IPS-18c (cell line): Measurements from ENCODE around the gene POLR3E.

ENCODE experiments used
- H3K4me3 ChIP-seq: 2 replicates; pipeline ENCODE4 v1.7.0; 2013; ENCODE audit warnings: low read depth, mild to moderate bottlenecking, low read length, moderate library complexity; ENCODE audit not compliant: insufficient read depth
- H3K9me3 ChIP-seq: one replicate; pipeline ENCODE4 v1.6.1; 2013; ENCODE audit warnings: mild to moderate bottlenecking, low read length, moderate library complexity; ENCODE audit not compliant: control insufficient read depth, insufficient read depth

Gene POLR3E

GRCh38 chr16:22297114-22297870 is at the start of gene POLR3E:
Gene POLR3E, plus strand, starts transcription at chr16:22297409. Its CDS starts 5,560 bp downstream, at chr16:22302969.
- Histone ChIP-seq H3K9me3 (no peaks in the 10 kb centered on the region), H3K4me3 (peak within 1 kb of the TSS; percentile 93)

GRCh38 chr16:22250522-22250921 is 46.7 kb upstream of the POLR3E start:
- no peak overlapping the region for H3K4me3 ChIP-seq
- peaks cover 4% of the 10 kb centered on the region for H3K9me3 ChIP-seq

- Histone ChIP-seq H3K4me3 (no peak overlapping the region), H3K9me3 (peaks cover 4% of the 10 kb centered on the region)
These were observed 44.9 kb upstream of the POLR3E start for GRCh38 chr16:22252317-22252716.

GRCh38 chr16:22253272-22253671 is 43.9 kb upstream of the POLR3E start:
- no peak overlapping the region for H3K4me3 ChIP-seq
- peaks cover 4% of the 10 kb centered on the region for H3K9me3 ChIP-seq

- Histone ChIP-seq H3K4me3 (no peak overlapping the region), H3K9me3 (peaks cover 8% of the 10 kb centered on the region)
These were observed 41.9 kb upstream of the POLR3E start for GRCh38 chr16:22255335-22255734.

- H3K9me3 ChIP-seq = peaks cover 8% of the 10 kb centered on the region
- H3K4me3 ChIP-seq = no peak overlapping the region
These were observed 39.8 kb upstream of the POLR3E start for GRCh38 chr16:22257440-22257839.

GRCh38 chr16:22260490-22260889 is 36.7 kb upstream of the POLR3E start:
- no peak overlapping the region for H3K4me3 ChIP-seq
- H3K9me3 ChIP-seq = peaks cover 4% of the 10 kb centered on the region

GRCh38 chr16:22262460-22262859 is 34.7 kb upstream of the POLR3E start:
- H3K9me3 ChIP-seq = peaks cover 4% of the 10 kb centered on the region
- H3K4me3 ChIP-seq = no peak overlapping the region

GRCh38 chr16:22264786-22265185 is 32.4 kb upstream of the POLR3E start:
- Histone ChIP-seq H3K4me3 (no peak overlapping the region), H3K9me3 (peaks cover under 1% of the 10 kb centered on the region)

GRCh38 chr16:22265351-22265750 is 31.9 kb upstream of the POLR3E start:
- no peaks in the 10 kb centered on the region for H3K9me3 ChIP-seq
- H3K4me3 ChIP-seq = no peak overlapping the region

- no peaks in the 10 kb centered on the region for H3K9me3 ChIP-seq
- no peak overlapping the region for H3K4me3 ChIP-seq
These were observed 30.7 kb upstream of the POLR3E start for GRCh38 chr16:22266546-22266945.

- Histone ChIP-seq H3K9me3 (no peaks in the 10 kb centered on the region), H3K4me3 (no peak overlapping the region)
These were observed 29.4 kb upstream of the POLR3E start for GRCh38 chr16:22267764-22268163.

- H3K9me3 ChIP-seq = no peaks in the 10 kb centered on the region
These were observed 26.7 kb upstream of the POLR3E start for GRCh38 chr16:22270525-22270924.

GRCh38 chr16:22272870-22273650 is 24.1 kb upstream of the POLR3E start:
- Histone ChIP-seq H3K4me3 (no peak overlapping the region), H3K9me3 (no peaks in the 10 kb centered on the region)

More at GRCh38 chr16:22270525-22270924, 26.7 kb upstream of the POLR3E start:
- no peak overlapping the region for H3K4me3 ChIP-seq

- no peaks in the 10 kb centered on the region for H3K9me3 ChIP-seq
- H3K4me3 ChIP-seq = no peak overlapping the region
These were observed 22.3 kb upstream of the POLR3E start for GRCh38 chr16:22274916-22275315.

GRCh38 chr16:22278441-22279230 is 18.6 kb upstream of the POLR3E start:
- H3K4me3 ChIP-seq = no peak overlapping the region
- no peaks in the 10 kb centered on the region for H3K9me3 ChIP-seq

GRCh38 chr16:22282254-22282892 is 14.8 kb upstream of the POLR3E start:
- H3K9me3 ChIP-seq = no peaks in the 10 kb centered on the region
- H3K4me3 ChIP-seq = no peak overlapping the region
